Upper lobe of left lung (tissue), 6 donors: ENCODE results near the gene SENP6. TPM values are rescaled to one million over a fixed set of nuclear protein-coding genes. Genes with fewer than 3 reads are reported as not detected.

Source experiments
- ATAC-seq, 2 donors: fragments of 200-7000 bp; cut with Tn5 transposase; one replicate each; pipeline ENCODE4 v1.9.1; 2022; ENCODE audit warnings: mild to moderate bottlenecking in 2 of 2, moderate library complexity in 2 of 2; ENCODE audit not compliant: low FRiP score in 2 of 2
- DNase-seq, 2 donors: peaks; one replicate each; pipeline ENCODE4 v3.0.0-alpha.2; 2019 to 2020
- H3K27ac ChIP-seq, 4 donors: fragments of 200-600 bp; sonication (generic); one replicate each; pipeline ENCODE4 v1.5.1; 2016 to 2019
- H3K27me3 ChIP-seq, 4 donors: fragments of 200-600 bp; sonication (generic); one replicate each; pipeline ENCODE4 v1.5.1; 2017 to 2019
- H3K36me3 ChIP-seq, 4 donors: fragments of 200-600 bp; sonication (generic); one replicate each; pipeline ENCODE4 v1.5.1; 2016 to 2019
- H3K4me1 ChIP-seq, 4 donors: fragments of 200-600 bp; sonication (generic); one replicate each; pipeline ENCODE4 v1.5.1; 2018 to 2019
- H3K4me3 ChIP-seq, 4 donors: fragments of 200-600 bp; sonication (generic); one replicate each; pipeline ENCODE4 v1.5.1; 2017 to 2019; ENCODE audit warnings: mild to moderate bottlenecking in 2 of 4, moderate library complexity in 1 of 4
- H3K9me3 ChIP-seq, 4 donors: fragments of 200-600 bp; sonication (generic); one replicate each; pipeline ENCODE4 v1.5.1; 2018 to 2019
- EP300 ChIP-seq, 4 donors: sonication (generic); formaldehyde crosslinking; IDR thresholded peaks; one replicate each; pipeline ENCODE4 v1.5.1; 2017; ENCODE audit warnings: antibody characterized with exemption in 4 of 4, control low read depth in 2 of 4
- POLR2A ChIP-seq, 4 donors: fragments of 450-650 bp; IDR thresholded peaks; one replicate each; pipeline ENCODE4 v1.5.1; 2016 to 2017; ENCODE audit warnings: antibody characterized with exemption in 4 of 4, mild to moderate bottlenecking in 2 of 4
- POLR2AphosphoS5 ChIP-seq, 2 donors: sonication (generic); formaldehyde crosslinking; IDR thresholded peaks; one replicate each; pipeline ENCODE4 v1.5.1; 2017; ENCODE audit warnings: antibody characterized with exemption in 2 of 2
- WGBS, 2 donors: methylation state at CpG; one replicate each; pipeline ENCODE4 v1.1.5; 2017 to 2018; 5-methylcytosine and 5-hydroxymethylcytosine counted together
- total RNA-seq, 6 donors: library from RNA; depleted of rRNA in 4 of 6; stranded (reverse); fragments of >200 nt in 4 of 6; gene quantifications; one replicate each; pipeline versions ENCODE4 v1.1.0 to v1.2.1, GENCODE V29; 2016 to 2021
- TF ChIP-seq, protein P1 (sequence below), 6 experiments: fragments of 450-650 bp in 4 of 6; fragments of 200-600 bp in 2 of 6; sonication (generic) in 2 of 6; IDR thresholded peaks; one replicate each; pipeline ENCODE4 v1.5.1; 2016 to 2019; ENCODE audit warnings: antibody characterized with exemption in 6 of 6
- donor health status: DM: no; HTN: no; CAD: no; lungs with moderate emphysema.
- donor health status: DM: no; HTN: yes; CAD: no; lungs with severe emphysema.

The SENP6 gene
- total RNA-seq, 6 donors from 2014 or later: 56.4 to 199 (median 87.2) TPM

DNA sequence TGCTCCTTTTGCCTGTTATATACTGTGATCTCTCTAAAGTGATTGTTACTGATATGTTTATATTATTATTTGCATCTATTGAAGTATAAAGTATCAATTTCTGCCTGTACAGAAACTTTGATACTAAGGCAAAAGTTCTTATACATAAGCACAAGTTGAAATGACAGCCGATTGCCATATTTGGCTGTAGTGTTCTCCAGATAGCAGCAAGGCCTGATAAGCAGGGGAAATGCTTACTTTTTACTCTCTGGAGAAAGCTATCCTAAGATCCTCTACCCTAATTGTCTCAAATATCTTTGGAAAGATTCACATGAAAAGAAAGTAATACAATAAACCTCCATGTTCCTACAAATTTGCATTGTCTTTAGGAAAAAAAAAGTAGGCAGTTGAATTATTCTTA is 31.4 kb downstream of the SENP6 start:
- Histone ChIP-seq H3K4me3 (no peak overlapping the region), H3K9me3 (no peaks in the 10 kb centered on the region), H3K27me3 (no peaks in the 10 kb centered on the region), H3K4me1 (peaks cover 0 to 6% (median 2%) of the 10 kb centered on the region in 4 donors), H3K27ac (no peak overlapping the region), H3K36me3 (peaks cover 0 to 53% (median 5%) of the 10 kb centered on the region in 4 donors)
- WGBS, 2 donors: 73 to 75% methylated on average over 1 of the region's 1 CpG
- no peak for TF ChIP-seq EP300 (IDR thresholded peaks at IDR 0.05)
- TF ChIP-seq POLR2AphosphoS5 (IDR thresholded peaks at IDR 0.05): no peak
- TF ChIP-seq, protein P1, sequence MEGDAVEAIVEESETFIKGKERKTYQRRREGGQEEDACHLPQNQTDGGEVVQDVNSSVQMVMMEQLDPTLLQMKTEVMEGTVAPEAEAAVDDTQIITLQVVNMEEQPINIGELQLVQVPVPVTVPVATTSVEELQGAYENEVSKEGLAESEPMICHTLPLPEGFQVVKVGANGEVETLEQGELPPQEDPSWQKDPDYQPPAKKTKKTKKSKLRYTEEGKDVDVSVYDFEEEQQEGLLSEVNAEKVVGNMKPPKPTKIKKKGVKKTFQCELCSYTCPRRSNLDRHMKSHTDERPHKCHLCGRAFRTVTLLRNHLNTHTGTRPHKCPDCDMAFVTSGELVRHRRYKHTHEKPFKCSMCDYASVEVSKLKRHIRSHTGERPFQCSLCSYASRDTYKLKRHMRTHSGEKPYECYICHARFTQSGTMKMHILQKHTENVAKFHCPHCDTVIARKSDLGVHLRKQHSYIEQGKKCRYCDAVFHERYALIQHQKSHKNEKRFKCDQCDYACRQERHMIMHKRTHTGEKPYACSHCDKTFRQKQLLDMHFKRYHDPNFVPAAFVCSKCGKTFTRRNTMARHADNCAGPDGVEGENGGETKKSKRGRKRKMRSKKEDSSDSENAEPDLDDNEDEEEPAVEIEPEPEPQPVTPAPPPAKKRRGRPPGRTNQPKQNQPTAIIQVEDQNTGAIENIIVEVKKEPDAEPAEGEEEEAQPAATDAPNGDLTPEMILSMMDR (IDR thresholded peaks at IDR 0.05): no peak
- TF ChIP-seq POLR2A (IDR thresholded peaks at IDR 0.05): no peak
- DNase-seq (no peak), ATAC-seq (no peak)

DNA sequence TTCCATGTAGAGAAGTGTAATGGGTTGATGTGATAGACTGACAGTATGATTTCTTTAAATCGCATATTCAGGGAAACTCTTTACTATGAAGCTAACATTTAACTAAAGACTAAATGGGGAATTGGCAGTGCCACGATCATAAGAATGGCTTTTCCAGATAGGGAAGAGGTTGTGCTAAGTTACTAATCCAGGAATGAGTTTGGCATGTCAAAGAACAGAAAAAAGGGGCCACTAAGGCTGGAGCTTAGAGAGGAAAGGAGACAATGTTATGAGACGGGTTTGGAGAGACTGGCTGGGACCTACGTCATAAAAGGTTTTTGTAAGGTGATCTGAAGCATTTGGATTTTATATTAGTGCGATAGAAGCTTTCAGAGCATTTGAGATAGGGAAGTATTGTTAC is 40.6 kb downstream of the SENP6 start:
- Histone ChIP-seq H3K4me3 (no peak overlapping the region), H3K4me1 (no peaks in the 10 kb centered on the region), H3K27me3 (no peaks in the 10 kb centered on the region), H3K36me3 (peaks cover 3 to 42% (median 4%) of the 10 kb centered on the region in 4 donors), H3K27ac (no peak overlapping the region), H3K9me3 (no peaks in the 10 kb centered on the region)
- 96 to 97% methylated on average over 5 of the region's 5 CpGs for WGBS, 2 donors
- ATAC-seq (no peak), DNase-seq (no peak)
- no peak for TF ChIP-seq EP300 (IDR thresholded peaks at IDR 0.05)
- TF ChIP-seq, protein P1 (IDR thresholded peaks at IDR 0.05): no peak
- no peak for TF ChIP-seq POLR2AphosphoS5 (IDR thresholded peaks at IDR 0.05)
- TF ChIP-seq POLR2A (IDR thresholded peaks at IDR 0.05): no peak

DNA sequence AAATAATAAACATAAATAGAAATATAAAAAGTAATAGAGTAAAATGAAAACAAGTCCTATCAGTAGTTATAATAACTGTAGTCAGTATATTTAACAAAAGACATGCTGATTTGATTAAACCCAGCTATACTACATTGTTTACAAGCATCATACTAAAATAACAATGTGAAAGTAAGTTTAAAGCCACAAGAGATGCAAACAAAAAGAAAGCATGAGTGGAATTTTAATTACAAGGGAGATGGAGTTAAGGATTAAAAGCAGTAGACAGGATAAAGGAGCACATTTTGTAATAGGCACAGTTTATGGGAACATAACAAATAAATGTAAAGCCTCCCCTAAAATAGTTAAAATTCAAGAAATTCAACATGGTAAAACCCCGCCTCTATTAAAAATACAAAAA is 41.5 kb downstream of the SENP6 start:
- Histone ChIP-seq H3K4me3 (no peak overlapping the region), H3K36me3 (peaks cover 0 to 43% (median 3%) of the 10 kb centered on the region in 4 donors), H3K4me1 (no peaks in the 10 kb centered on the region), H3K9me3 (no peaks in the 10 kb centered on the region), H3K27ac (no peak overlapping the region), H3K27me3 (no peaks in the 10 kb centered on the region)
- no peak for DNase-seq
- TF ChIP-seq EP300 (IDR thresholded peaks at IDR 0.05) (no peak), POLR2A (IDR thresholded peaks at IDR 0.05) (no peak), POLR2AphosphoS5 (IDR thresholded peaks at IDR 0.05) (no peak)
- TF ChIP-seq, protein P1 (IDR thresholded peaks at IDR 0.05): no peak
- no peak for ATAC-seq
- 97 to 100% methylated on average over 1 of the region's 1 CpG for WGBS, 2 donors

DNA sequence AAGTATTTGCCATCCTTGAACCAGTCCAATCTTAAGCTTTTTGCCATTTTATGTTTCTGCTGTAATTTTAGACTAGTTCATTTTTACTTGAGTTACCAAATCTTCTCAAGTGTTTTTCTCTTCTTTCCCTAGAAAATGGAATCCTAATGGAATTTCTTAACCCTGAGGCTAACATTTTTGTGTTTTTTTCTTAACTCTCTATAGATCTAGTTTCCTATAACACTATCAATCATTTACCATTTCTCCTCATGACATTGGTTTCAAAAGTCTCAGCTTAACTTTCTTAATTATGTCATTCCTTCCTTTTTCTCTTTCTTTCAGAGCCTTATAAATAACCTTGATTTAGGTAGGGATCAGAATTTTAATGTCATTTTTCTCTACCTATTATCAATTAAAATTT is 54.8 kb downstream of the SENP6 start:
- no peaks in the 10 kb centered on the region for H3K27me3 ChIP-seq
- H3K4me3 ChIP-seq: no peak overlapping the region
- peaks cover 21 to 63% (median 30%) of the 10 kb centered on the region in 4 donors for H3K36me3 ChIP-seq
- no peaks in the 10 kb centered on the region for H3K4me1 ChIP-seq
- no peak overlapping the region for H3K27ac ChIP-seq
- DNase-seq: no peak
- no peak for ATAC-seq
- TF ChIP-seq POLR2A (IDR thresholded peaks at IDR 0.05) (no peak), EP300 (IDR thresholded peaks at IDR 0.05) (no peak), POLR2AphosphoS5 (IDR thresholded peaks at IDR 0.05) (no peak)
- TF ChIP-seq, protein P1 (IDR thresholded peaks at IDR 0.05): no peak
- no peaks in the 10 kb centered on the region for H3K9me3 ChIP-seq

DNA sequence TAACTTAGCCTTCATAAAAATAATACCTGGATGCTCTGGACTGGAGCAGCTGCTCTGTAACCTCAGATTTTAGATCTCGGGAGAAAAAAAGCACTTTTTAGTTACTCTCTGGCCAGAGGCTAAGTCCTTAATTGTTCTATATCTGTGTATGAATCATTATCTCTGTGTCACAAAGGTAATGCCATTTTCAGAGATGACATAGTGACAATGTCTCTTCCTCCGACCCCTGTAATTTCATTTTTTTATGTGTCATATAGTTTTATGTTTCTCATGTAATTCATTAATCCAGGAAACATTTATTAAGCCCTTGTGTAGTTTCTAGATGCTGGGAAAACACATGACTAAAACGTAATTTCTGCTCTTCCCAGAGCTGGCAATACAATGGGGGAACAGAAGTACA is 55.6 kb downstream of the SENP6 start:
- 80 to 82% methylated on average over 3 of the region's 3 CpGs for whole genome bisulfite sequencing, 2 donors
- TF ChIP-seq POLR2AphosphoS5 (IDR thresholded peaks at IDR 0.05): no peak
- no peak for TF ChIP-seq POLR2A (IDR thresholded peaks at IDR 0.05)
- TF ChIP-seq, protein P1 (IDR thresholded peaks at IDR 0.05): no peak
- TF ChIP-seq EP300 (IDR thresholded peaks at IDR 0.05): no peak
- no peaks in the 10 kb centered on the region for H3K4me1 ChIP-seq
- H3K36me3 ChIP-seq: peaks cover 24 to 62% (median 28%) of the 10 kb centered on the region in 4 donors
- DNase-seq: no peak
- H3K27me3 ChIP-seq: no peaks in the 10 kb centered on the region
- H3K4me3 ChIP-seq: no peak overlapping the region
- no peaks in the 10 kb centered on the region for H3K9me3 ChIP-seq
- no peak for ATAC-seq
- H3K27ac ChIP-seq: no peak overlapping the region
